ENCODE results near the gene TMEM33. TPM values are rescaled to one million over a fixed set of nuclear protein-coding genes. Genes with fewer than 3 reads are reported as not detected.

TMEM33 gene
- total RNA-seq, 3 donors from 2014 or later: 89.1 to 103 (median 99.4) TPM

- Mint-ChIP-seq H3K9me3 (peaks cover 7% of the 10 kb centered on the region), H3K36me3 (ENCODE audit: insufficient read depth) (no peaks in the 10 kb centered on the region), H3K27me3 (ENCODE audit: low read depth) (peaks cover 11% of the 10 kb centered on the region), H3K4me3 (no peak overlapping the region), H3K4me1 (ENCODE audit: low read depth) (no peaks in the 10 kb centered on the region)
- no peak for ATAC-seq
- DNase-seq: no peak
Measured at GRCh38 chr4:41921476-41921875, 13.8 kb upstream of the TMEM33 start.

DNA sequence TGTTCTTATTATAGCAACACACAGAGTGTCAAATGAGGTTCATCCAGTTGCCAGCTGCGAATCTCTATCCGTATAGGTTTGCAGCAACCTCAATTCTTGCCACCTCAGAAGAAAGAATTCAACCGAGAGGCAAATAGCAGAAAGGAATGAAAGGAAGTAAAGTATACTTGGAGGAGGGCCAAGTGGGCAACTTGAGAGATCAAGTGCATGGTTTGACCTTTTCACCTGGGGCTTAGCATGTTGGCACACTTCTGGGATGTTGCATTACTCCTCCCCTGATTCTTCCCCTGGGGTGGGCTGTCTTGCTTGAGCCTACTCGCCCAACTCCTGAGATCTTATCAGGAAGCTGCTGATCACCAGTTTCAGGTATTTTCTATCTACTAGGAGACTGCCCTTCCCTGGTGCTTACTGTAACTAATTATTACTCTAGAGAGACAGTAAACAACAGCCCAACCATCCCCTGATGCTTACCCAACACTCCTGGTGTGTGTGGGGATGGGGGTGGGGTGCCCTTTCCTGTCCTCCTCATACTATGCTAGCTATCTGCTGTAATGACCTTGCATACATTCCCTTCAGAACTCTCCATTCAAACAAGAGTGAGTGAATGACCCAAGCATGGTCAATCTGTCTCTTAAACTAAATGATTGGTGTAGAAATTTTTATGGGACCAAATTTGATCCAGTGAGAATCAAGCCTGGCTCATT lies 7.3 kb upstream of the TMEM33 start:
- Mint-ChIP-seq H3K36me3 (ENCODE audit: insufficient read depth) (no peaks in the 10 kb centered on the region), H3K4me3 (no peak overlapping the region), H3K4me1 (ENCODE audit: low read depth) (peaks cover 5% of the 10 kb centered on the region), H3K9me3 (no peaks in the 10 kb centered on the region), H3K27me3 (ENCODE audit: low read depth) (peaks cover 3% of the 10 kb centered on the region)
- DNase-seq (no peak), ATAC-seq (no peak)

DNA sequence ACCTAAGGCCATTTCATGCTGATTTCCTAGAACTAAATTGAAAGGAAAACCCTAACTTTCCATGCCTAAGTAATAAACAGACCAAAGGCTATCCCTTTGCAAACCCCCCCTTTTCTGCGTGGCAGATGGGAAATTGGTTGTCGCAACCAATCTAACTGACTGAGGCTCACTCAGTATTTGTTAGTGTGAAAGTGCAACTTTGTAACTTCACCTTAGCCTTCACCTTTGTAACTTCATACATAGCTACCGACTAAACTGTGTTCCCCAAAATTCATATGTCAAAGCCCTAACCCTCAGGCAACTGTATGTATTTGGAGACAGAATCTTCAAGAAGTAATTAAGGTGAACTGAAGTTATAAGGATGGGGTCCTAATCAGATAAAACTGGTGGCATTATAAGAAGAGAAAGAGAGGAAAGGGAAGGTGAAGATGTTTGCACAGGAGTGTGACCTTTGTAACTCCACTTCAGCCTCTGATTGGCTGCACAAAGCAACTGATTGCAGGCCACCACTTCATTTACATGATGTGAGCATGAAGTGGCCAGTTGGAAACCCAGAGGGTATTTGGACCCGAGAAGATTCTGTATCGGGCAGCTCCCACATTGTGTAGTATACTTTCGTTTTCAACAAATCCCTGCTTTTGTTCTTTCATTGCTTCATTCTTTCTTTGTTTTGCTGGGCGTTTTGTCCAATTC lies 4.9 kb upstream of the TMEM33 start:
- Mint-ChIP-seq H3K27me3 (ENCODE audit: low read depth) (no peaks in the 10 kb centered on the region), H3K4me3 (no peak overlapping the region), H3K36me3 (ENCODE audit: insufficient read depth) (no peaks in the 10 kb centered on the region), H3K4me1 (ENCODE audit: low read depth) (peaks cover 14% of the 10 kb centered on the region), H3K9me3 (no peaks in the 10 kb centered on the region)
- DNase-seq (no peak), ATAC-seq (no peak)

GRCh38 chr4:41932988-41933387 lies 2.2 kb upstream of the TMEM33 start:
- ATAC-seq: no peak
- H3K4me3 Mint-ChIP-seq: no peak overlapping the region

DNA sequence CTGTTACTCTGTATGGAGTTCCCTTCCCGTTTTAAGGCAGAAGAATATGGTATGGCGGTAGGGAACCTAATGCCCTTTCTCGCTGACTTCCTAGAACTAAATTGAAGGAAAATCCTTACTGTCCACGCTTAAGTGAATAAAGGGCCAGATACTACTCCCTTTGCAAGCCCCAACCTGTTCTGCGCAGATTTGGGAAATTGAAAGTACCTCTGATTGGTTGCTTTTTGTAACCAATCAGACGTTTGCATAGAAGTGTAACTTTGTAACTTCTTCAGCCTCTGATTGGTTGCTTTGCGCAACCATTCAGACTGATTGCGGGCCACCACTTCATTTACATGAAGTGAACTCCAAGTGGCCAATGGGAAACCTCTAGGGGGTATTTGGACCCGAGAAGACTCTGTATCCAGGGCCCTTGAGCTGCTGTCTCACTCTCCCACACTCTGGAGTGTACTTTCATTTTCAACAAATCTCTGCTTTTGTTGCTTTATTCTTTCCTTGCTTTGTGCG lies 1.2 kb upstream of the TMEM33 start:
- Mint-ChIP-seq H3K9me3 (no peaks in the 10 kb centered on the region), H3K27me3 (ENCODE audit: low read depth) (no peaks in the 10 kb centered on the region), H3K4me3 (peak overlapping the region; percentile 98), H3K4me1 (ENCODE audit: low read depth) (peaks cover 42% of the 10 kb centered on the region), H3K36me3 (ENCODE audit: insufficient read depth) (peaks cover 13% of the 10 kb centered on the region)
- DNase-seq (no peak), ATAC-seq (no peak)

More at GRCh38 chr4:41932988-41933387, 2.2 kb upstream of the TMEM33 start:
- Mint-ChIP-seq H3K36me3 (ENCODE audit: insufficient read depth) (peaks cover 12% of the 10 kb centered on the region), H3K9me3 (no peaks in the 10 kb centered on the region), H3K4me1 (ENCODE audit: low read depth) (peaks cover 38% of the 10 kb centered on the region), H3K27me3 (ENCODE audit: low read depth) (no peaks in the 10 kb centered on the region)
- DNase-seq: no peak

- no peaks in the 10 kb centered on the region for H3K27me3 Mint-ChIP-seq (ENCODE audit: low read depth)
- ATAC-seq: no peak
- H3K4me1 Mint-ChIP-seq (ENCODE audit: low read depth): peaks cover 42% of the 10 kb centered on the region
Measured at GRCh38 chr4:41934514-41934900, 722 bp upstream of the TMEM33 start.

DNA sequence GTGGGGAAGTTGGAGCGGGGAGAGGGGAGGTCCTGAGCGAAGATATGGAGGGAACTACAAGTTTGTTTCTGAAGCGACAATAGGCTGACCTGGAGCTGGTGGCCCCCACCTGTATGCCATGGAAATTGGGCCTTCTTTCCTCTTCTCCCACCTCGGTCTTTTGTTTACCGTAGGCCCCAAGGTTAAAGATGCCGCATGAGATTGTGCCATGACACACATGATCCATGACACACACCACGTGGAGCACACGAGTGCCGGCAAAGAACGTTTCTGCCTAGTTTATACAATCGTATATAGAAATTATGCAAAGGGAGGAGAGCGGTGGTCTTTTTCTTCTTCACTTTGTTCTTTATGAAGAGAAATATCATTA lies 408 bp downstream of the TMEM33 start:
- H3K9me3 Mint-ChIP-seq: no peaks in the 10 kb centered on the region
- DNase-seq (peak; percentile 28), ATAC-seq (peak; percentile 39 to 48)
- peak overlapping the region; percentile 98 for H3K4me3 Mint-ChIP-seq
- H3K36me3 Mint-ChIP-seq (ENCODE audit: insufficient read depth): peaks cover 20% of the 10 kb centered on the region
- H3K4me1 Mint-ChIP-seq (ENCODE audit: low read depth): peaks cover 44% of the 10 kb centered on the region
- no peaks in the 10 kb centered on the region for H3K27me3 Mint-ChIP-seq (ENCODE audit: low read depth)

More at GRCh38 chr4:41934514-41934900, 722 bp upstream of the TMEM33 start:
- H3K9me3 Mint-ChIP-seq: no peaks in the 10 kb centered on the region
- DNase-seq: no peak
- H3K4me3 Mint-ChIP-seq: peak overlapping the region; percentile 98
- peaks cover 14% of the 10 kb centered on the region for H3K36me3 Mint-ChIP-seq (ENCODE audit: insufficient read depth)

DNA sequence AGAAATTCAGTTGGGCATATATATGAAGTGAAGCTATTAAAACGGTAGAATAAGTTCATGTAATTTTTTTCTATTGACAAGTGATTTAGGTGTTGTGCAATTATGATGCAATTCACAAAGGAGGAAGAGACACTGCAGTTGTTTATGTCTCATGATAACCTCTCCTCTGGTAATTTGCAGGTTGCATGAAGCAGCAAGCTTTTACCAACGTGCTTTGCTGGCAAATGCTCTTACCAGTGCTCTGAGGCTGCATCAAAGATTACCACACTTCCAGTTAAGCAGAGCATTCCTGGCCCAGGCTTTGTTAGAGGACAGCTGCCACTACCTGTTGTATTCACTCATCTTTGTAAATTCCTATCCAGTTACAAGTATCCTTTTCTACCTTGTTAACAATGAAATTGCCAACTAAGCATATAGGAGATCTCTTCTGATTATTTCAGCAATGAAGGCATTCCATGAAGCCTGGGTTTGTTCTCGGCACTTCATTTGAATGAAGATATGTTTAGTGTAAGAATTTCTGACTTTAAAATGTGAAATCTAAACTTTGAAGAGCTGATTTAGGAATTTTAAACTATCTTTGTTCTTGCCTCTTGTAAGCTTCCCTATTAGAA lies 3.9 kb downstream of the TMEM33 start:
- H3K4me1 Mint-ChIP-seq (ENCODE audit: low read depth): peaks cover 47% of the 10 kb centered on the region
- H3K27me3 Mint-ChIP-seq (ENCODE audit: low read depth): no peaks in the 10 kb centered on the region
- peaks cover 36% of the 10 kb centered on the region for H3K36me3 Mint-ChIP-seq (ENCODE audit: insufficient read depth)
- DNase-seq (no peak), ATAC-seq (no peak)
- no peaks in the 10 kb centered on the region for H3K9me3 Mint-ChIP-seq
- H3K4me3 Mint-ChIP-seq: no peak overlapping the region

DNA sequence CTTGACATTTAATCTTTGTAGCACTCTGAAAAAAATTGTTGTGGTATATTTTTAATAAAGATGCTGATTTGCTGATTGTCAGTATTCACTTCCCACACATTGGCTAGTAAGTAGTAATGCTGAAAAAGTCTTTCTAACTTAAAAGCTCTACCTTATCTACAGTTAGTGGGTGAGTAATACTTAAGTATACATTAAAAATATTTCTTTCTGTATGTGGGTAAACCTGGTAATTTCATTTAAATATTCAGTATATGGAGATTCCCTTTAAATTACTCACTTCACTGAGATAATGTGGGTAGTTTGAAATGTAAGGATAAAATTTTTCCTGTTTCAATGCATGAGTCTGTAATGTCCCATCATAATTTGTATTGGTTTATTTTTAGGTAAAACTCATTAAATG lies 5.6 kb downstream of the TMEM33 start:
- Mint-ChIP-seq H3K9me3 (no peaks in the 10 kb centered on the region), H3K27me3 (ENCODE audit: low read depth) (no peaks in the 10 kb centered on the region), H3K4me1 (ENCODE audit: low read depth) (peaks cover 33% of the 10 kb centered on the region), H3K4me3 (no peak overlapping the region), H3K36me3 (ENCODE audit: insufficient read depth) (peaks cover 38% of the 10 kb centered on the region)
- ATAC-seq: no peak
- DNase-seq: no peak

- H3K36me3 Mint-ChIP-seq (ENCODE audit: insufficient read depth): peaks cover 36% of the 10 kb centered on the region
Measured at GRCh38 chr4:41943506-41943905, 8.3 kb downstream of the TMEM33 start.

DNA sequence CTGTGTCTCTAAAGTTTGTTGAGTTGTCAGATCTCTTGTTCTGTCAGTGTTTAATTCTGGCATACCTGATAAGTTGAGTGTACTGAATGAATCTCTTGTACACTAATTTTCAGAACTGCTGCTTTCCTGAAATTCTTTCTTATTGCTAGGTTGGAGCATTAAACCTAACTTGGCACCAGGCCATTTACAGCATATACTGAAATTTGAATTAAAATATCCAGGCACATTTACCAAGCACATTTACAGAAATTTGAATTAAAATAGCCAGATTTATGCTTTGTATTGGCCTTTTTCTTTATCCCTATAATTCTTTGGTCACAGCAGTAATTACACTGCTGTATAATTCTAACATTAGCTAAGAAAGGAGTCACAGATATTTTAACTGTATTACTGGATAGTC lies 8.9 kb downstream of the TMEM33 start:
- ATAC-seq: no peak

More at GRCh38 chr4:41943506-41943905, 8.3 kb downstream of the TMEM33 start:
- peaks cover 12% of the 10 kb centered on the region for H3K4me1 Mint-ChIP-seq (ENCODE audit: low read depth)
- DNase-seq: no peak
- H3K4me3 Mint-ChIP-seq: no peak overlapping the region
- ATAC-seq: no peak
- H3K27me3 Mint-ChIP-seq (ENCODE audit: low read depth): no peaks in the 10 kb centered on the region
- no peaks in the 10 kb centered on the region for H3K9me3 Mint-ChIP-seq

DNA sequence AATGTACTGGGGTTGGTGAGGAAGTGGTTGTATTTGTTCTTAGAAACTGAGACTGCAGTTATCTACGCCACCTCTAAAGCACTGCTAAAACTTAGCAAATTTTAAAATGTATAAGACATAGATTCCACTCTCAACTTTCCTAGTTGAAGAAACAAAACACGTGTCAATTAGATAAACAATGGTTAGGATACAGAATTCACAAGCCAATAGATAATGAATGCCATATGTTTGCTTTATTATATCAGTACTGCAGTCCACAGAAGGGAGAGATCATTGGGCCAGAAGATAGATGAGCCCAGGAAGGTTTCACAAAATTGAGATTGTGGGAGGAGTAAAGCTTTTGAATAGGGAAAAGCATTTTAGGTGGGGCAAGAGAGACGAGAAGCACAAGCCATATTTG lies 14.3 kb downstream of the TMEM33 start:
- no peaks in the 10 kb centered on the region for H3K27me3 Mint-ChIP-seq (ENCODE audit: low read depth)
- no peaks in the 10 kb centered on the region for H3K9me3 Mint-ChIP-seq
- no peak for ATAC-seq
- peaks cover 3% of the 10 kb centered on the region for H3K4me1 Mint-ChIP-seq (ENCODE audit: low read depth)
- peaks cover 50% of the 10 kb centered on the region for H3K36me3 Mint-ChIP-seq (ENCODE audit: insufficient read depth)
- no peak for DNase-seq
- H3K4me3 Mint-ChIP-seq: no peak overlapping the region

More for the DNA sequence above, 8.9 kb downstream of the TMEM33 start:
- H3K4me3 Mint-ChIP-seq: no peak overlapping the region
- H3K27me3 Mint-ChIP-seq (ENCODE audit: low read depth): no peaks in the 10 kb centered on the region
- H3K9me3 Mint-ChIP-seq: no peaks in the 10 kb centered on the region
- peaks cover 10% of the 10 kb centered on the region for H3K4me1 Mint-ChIP-seq (ENCODE audit: low read depth)
- peaks cover 40% of the 10 kb centered on the region for H3K36me3 Mint-ChIP-seq (ENCODE audit: insufficient read depth)
- DNase-seq: no peak

DNA sequence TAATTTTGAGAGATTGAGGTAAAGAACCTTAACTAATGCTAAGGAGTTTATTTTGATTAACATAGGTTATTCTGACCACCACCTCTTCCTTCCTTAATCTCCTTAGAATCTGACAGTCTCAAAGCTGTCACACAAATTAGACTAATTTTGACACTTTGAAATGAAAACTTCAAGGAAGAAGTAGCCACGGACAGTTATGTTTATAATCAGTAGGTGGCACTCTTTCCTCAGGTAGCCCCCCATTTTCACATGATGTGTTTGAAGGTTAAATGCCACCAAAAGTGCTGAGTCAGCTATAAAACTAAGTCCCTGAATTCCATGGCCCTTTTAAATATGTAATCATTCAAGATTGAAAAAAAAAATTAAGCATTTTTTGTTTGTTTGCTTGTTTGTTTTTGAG lies 22.4 kb downstream of the TMEM33 start:
- Mint-ChIP-seq H3K36me3 (ENCODE audit: insufficient read depth) (peaks cover 21% of the 10 kb centered on the region), H3K27me3 (ENCODE audit: low read depth) (no peaks in the 10 kb centered on the region), H3K9me3 (no peaks in the 10 kb centered on the region), H3K4me3 (no peak overlapping the region), H3K4me1 (ENCODE audit: low read depth) (no peaks in the 10 kb centered on the region)
- ATAC-seq (peak in 1 of 2 donors; percentile 30), DNase-seq (no peak)

GRCh38 chr4:41963105-41963504 lies 27.9 kb downstream of the TMEM33 start:
- Mint-ChIP-seq H3K9me3 (peaks cover 4% of the 10 kb centered on the region), H3K36me3 (ENCODE audit: insufficient read depth) (peaks cover 3% of the 10 kb centered on the region), H3K27me3 (ENCODE audit: low read depth) (no peaks in the 10 kb centered on the region), H3K4me3 (no peak overlapping the region), H3K4me1 (ENCODE audit: low read depth) (no peaks in the 10 kb centered on the region)
- DNase-seq (no peak), ATAC-seq (no peak)

Measured in activated T-cell treated with anti-CD3 and anti-CD28 coated beads, Interleukin-2, amount 50 U/mL, for 4 hours (primary cell).